ENCODE data around the gene AKR1B1.

Gene AKR1B1

GRCh38 chr7:134406431-134406830 is 52.5 kb downstream of the AKR1B1 start:
- DNase-seq, result no peak

- DNase-seq, result no peak
These were observed 53.6 kb downstream of the AKR1B1 start for GRCh38 chr7:134405299-134405698.

GRCh38 chr7:134403062-134403461 is 55.8 kb downstream of the AKR1B1 start:
- DNase-seq, result no peak

DNA sequence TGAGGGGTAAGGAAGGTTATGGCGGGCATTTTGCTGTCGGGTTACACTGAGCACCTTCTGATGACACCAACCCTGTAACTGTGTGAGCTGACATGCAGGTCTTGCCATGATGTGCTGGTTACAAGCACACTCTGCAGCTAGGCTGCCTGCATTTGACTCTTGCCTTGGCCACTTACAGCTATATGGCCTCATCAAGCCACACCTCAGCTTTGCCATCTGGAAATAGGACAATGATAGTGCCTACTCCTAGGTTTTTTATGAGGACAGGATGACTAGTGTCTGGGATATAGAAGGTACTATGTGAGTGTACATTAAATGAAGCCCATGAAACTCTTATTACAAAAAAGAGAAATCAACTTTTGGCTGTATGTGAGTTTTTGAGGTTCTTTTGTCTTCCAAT is 58.0 kb downstream of the AKR1B1 start:
- no peak for DNase-seq

GRCh38 chr7:134396031-134396430 is 62.9 kb downstream of the AKR1B1 start:
- no peak for DNase-seq

DNA sequence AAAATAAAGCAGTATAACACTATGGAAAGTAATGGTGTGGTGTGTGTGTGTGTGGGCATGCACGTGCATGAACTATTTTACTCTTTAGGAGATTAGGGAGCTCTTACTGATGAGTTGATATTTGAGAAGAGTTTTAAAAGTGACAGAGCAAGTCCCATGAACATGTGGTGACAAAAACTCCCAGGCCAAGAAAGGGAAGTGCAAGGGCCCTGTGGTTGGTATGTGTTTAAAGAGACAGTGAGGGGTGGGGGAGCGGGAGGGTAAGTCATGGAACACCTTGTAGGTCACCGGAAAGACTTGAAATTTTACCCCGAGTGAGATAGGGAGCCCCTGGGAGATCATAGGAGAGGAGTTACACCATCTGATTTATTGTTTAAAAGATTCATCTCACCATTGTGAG is 63.3 kb downstream of the AKR1B1 start:
- DNase-seq, result no peak

DNA sequence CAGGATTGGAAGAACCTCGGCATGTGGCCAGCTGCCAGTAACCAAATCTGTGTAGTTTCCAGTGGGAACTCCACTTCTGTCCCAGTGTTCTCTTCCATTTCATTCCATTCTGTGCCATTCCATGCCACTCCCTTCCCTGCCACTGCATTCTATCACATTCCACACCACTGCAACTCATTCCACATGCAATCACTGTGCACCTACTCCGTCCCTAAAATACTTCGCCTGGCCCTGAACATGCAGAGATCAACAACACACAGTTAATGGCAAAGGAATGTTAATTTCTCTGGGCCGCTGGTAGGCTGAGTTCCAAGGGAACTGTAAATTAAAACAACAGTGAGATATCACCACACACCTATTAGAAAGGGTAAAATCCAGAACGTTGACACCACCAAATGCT is 64.8 kb downstream of the AKR1B1 start:
- no peak for DNase-seq
